Right lobe of liver (tissue), 6 donors: ENCODE measurements around the gene PCDHB2. TPM values are rescaled to one million over a fixed set of nuclear protein-coding genes. Genes with fewer than 3 reads are reported as not detected.

Experiments
- ATAC-seq, 4 donors: fragments of 200-7000 bp; cut with Tn5 transposase; one replicate each; pipeline ENCODE4 v1.9.1; 2020; ENCODE audit warnings: mild to moderate bottlenecking in 4 of 4, moderate library complexity in 4 of 4
- DNase-seq, 3 donors: peaks; one replicate each; pipeline ENCODE4 v3.0.0-alpha.2; 2020
- H3K27ac ChIP-seq, 3 donors: fragments of 200-600 bp; one replicate each; pipeline ENCODE4 v1.8.0; 2022
- H3K27me3 ChIP-seq, 2 donors: fragments of 200-600 bp; one replicate each; pipeline ENCODE4 v1.8.0; 2022
- H3K36me3 ChIP-seq, 4 donors: fragments of 200-600 bp; sonication (generic) in 1 of 4; one replicate each; pipeline versions ENCODE4 v1.5.1 to v1.8.0; 2017 to 2022; ENCODE audit warnings: control low read depth in 1 of 4
- H3K4me1 ChIP-seq, 4 donors: fragments of 200-600 bp; sonication (generic) in 1 of 4; one replicate each; pipeline versions ENCODE4 v1.5.1 to v1.8.0; 2017 to 2022; ENCODE audit warnings: control low read depth in 1 of 4
- H3K4me3 ChIP-seq, 3 donors: fragments of 200-600 bp; one replicate each; pipeline ENCODE4 v1.8.0; 2022
- H3K9me3 ChIP-seq, 4 donors: fragments of 200-600 bp; sonication (generic) in 1 of 4; one replicate each; pipeline versions ENCODE4 v1.5.1 to v1.8.0; 2017 to 2022; ENCODE audit warnings: control low read depth in 1 of 4
- CTCF ChIP-seq, 4 donors: fragments of 200-600 bp in 3 of 4; fragments of 450-650 bp in 1 of 4; IDR thresholded peaks; one replicate each; pipeline versions ENCODE4 v1.5.1 to v1.8.0; 2016 to 2022; ENCODE audit warnings: antibody characterized with exemption in 4 of 4, mild to moderate bottlenecking in 2 of 4
- POLR2A ChIP-seq: fragments of 450-650 bp; IDR thresholded peaks from one replicate; pipeline ENCODE4 v1.6.1; 2017; ENCODE audit warnings: antibody characterized with exemption, mild to moderate bottlenecking
- WGBS: methylation state at CpG from one replicate; pipeline ENCODE4 v1.1.6; 2018; ENCODE audit warnings: low coverage, low lambda C conversion rate; ENCODE audit not compliant: insufficient coverage; ENCODE audit errors: missing lambda C conversion rate; 5-methylcytosine and 5-hydroxymethylcytosine counted together
- intact Hi-C, 2 donors: fragments of 100-400 bp; cut with DNase I; formaldehyde crosslinking; loops; one replicate each; pipeline versions ENCODE4 v1.11.2 to v1.14.1; 2022
- long read RNA-seq: library from polyadenylated mRNA; unstranded; transcript quantifications from one replicate; pipeline ENCODE4 v2.0.0, GENCODE V29; 2019
- total RNA-seq, 6 experiments: library from RNA; depleted of rRNA in 2 of 6; stranded (reverse); fragments of >200 nt in 2 of 6; fragmentation: NEBNext Ultra II Directional in 3 of 6; extraction: Animal tissue kit (Norgen Biotek cat#: 25700) in 3 of 6; gene quantifications; one replicate each; pipeline versions ENCODE4 v1.1.0 to v1.2.4, GENCODE V29; 2016 to 2023
- donor health status: DM: no; HTN: yes; CAD: no.
- donor health status: DM: no; HTN: no; CAD: no.
- donor health status: DM: no; HTN: no; CAD: no.
- donor health status: DM: no; HTN: yes; CAD: no.
- donor health status: DM: no; HTN: yes; CAD: no.

Gene PCDHB2
- total RNA-seq: under 1 TPM in 3 of 6 experiments, not detected in 3; 0.11 to 0.19 (median 0.14) TPM
- long read RNA-seq: 0 reads

- no peak within 1 kb of the TSS for H3K4me3 ChIP-seq
- H3K27ac ChIP-seq: no peak within 1 kb of the TSS
- ATAC-seq: peak in 1 of 4 donors; percentile 29
- TF ChIP-seq POLR2A (no peak), CTCF (IDR thresholded peaks at IDR 0.05) (no peak)
- no peaks in the 10 kb centered on the region for H3K9me3 ChIP-seq
- H3K36me3 ChIP-seq: no peaks in the 10 kb centered on the region
- H3K27me3 ChIP-seq: peaks cover 0 to 10% of the 10 kb centered on the region in 2 donors
- H3K4me1 ChIP-seq: no peaks in the 10 kb centered on the region
- 10% methylated on average over 29 of the region's 29 CpGs for WGBS
- DNase-seq: no peak
- intact Hi-C loops: no loop called here
These were observed at the start of gene PCDHB2 for GRCh38 chr5:141094481-141095262. PCDHB2 (plus strand) TSS chr5:141094615; CDS start chr5:141094791, 176 bp downstream.

GRCh38 chr5:141050622-141051520 is 43.5 kb upstream of the PCDHB2 start, which contains the start of gene PCDHB1:
PCDHB1 (plus strand) TSS chr5:141051374; CDS start chr5:141051471, 97 bp downstream.
- ATAC-seq: peak; percentile 72 to 85 (median 82)
- no peaks in the 10 kb centered on the region for H3K36me3 ChIP-seq
- DNase-seq: no peak

GRCh38 chr5:141051521-141051866 is 42.9 kb upstream of the PCDHB2 start:
- no peak overlapping the region for H3K27ac ChIP-seq
- H3K36me3 ChIP-seq: no peaks in the 10 kb centered on the region
- no peak for DNase-seq
- intact Hi-C loops: no loop called here
- TF ChIP-seq POLR2A (no peak), CTCF (IDR thresholded peaks at IDR 0.05) (no peak)
- H3K9me3 ChIP-seq: no peaks in the 10 kb centered on the region
- 8% methylated on average over 8 of the region's 19 CpGs for WGBS
- H3K4me1 ChIP-seq: no peaks in the 10 kb centered on the region
- peak; percentile 19 to 48 (median 40) for ATAC-seq
- H3K27me3 ChIP-seq: no peaks in the 10 kb centered on the region
- peak overlapping the region; percentile 22 to 61 (median 60) for H3K4me3 ChIP-seq

More at GRCh38 chr5:141050622-141051520, 43.5 kb upstream of the PCDHB2 start, which contains the start of gene PCDHB1:
- H3K27me3 ChIP-seq: no peaks in the 10 kb centered on the region
- no peaks in the 10 kb centered on the region for H3K9me3 ChIP-seq
- 15% methylated on average over 20 of the region's 20 CpGs for WGBS
- H3K4me3 ChIP-seq: peak within 1 kb of the TSS; percentile 22 to 61 (median 60)
- H3K4me1 ChIP-seq: no peaks in the 10 kb centered on the region
- H3K27ac ChIP-seq: no peak within 1 kb of the TSS
- intact Hi-C loops: no loop called here
- TF ChIP-seq POLR2A (no peak), CTCF (IDR thresholded peaks at IDR 0.05) (no peak)

DNA sequence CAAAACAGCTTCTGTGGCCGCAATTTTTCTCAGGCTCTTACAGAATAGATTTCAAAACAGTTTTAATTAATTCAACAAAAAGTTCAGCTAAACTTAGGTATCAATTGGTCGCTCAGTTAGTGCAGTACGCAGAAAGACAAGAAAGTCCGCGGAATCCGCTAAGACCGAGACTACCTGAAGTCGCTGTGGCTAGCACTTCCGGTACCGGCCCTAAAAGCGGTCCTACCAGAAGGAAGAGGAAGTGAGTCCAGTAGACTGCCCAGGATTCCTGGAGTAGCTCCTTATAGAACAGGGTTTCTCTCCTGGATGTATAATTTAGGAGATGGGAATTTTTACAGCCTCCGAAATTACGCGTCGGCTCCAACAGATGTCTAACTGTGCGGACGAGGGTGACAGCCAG is 16.6 kb upstream of the PCDHB2 start:
- H3K4me1 ChIP-seq: no peaks in the 10 kb centered on the region
- 43% methylated on average over 17 of the region's 17 CpGs for WGBS
- no peaks in the 10 kb centered on the region for H3K36me3 ChIP-seq
- DNase-seq: no peak
- TF ChIP-seq POLR2A: no peak
- no peak for TF ChIP-seq CTCF (IDR thresholded peaks at IDR 0.05)
- peaks cover 0 to 7% (median 0%) of the 10 kb centered on the region in 4 donors for H3K9me3 ChIP-seq
- H3K27me3 ChIP-seq: peaks cover 0 to 12% of the 10 kb centered on the region in 2 donors
- H3K27ac ChIP-seq: no peak overlapping the region
- no peak for ATAC-seq
- intact Hi-C loops: no loop called here
- no peak overlapping the region for H3K4me3 ChIP-seq
